Esophagus muscularis mucosa (tissue), 4 donors: ENCODE measurements around the gene KCNJ13. TPM values are rescaled to one million over a fixed set of nuclear protein-coding genes. Genes with fewer than 3 reads are reported as not detected.

Experiments used
- DNase-seq: peaks from one replicate; pipeline ENCODE4 v3.0.0-alpha.2; 2017; ENCODE audit errors: extremely low spot score
- H3K27ac ChIP-seq, 4 donors: fragments of 200-600 bp; sonication (generic); replicated peaks in 1 of 4; 1 replicate in 3 of 4; 2 replicates in 1 of 4; pipeline ENCODE4 v1.5.1; 2016 to 2019; ENCODE audit warnings: mild to moderate bottlenecking in 1 of 4
- H3K27me3 ChIP-seq, 4 donors: fragments of 200-600 bp; sonication (generic); one replicate each; pipeline versions ENCODE4 v1.5.1 to v1.6.0; 2016 to 2019
- H3K36me3 ChIP-seq, 4 donors: fragments of 200-600 bp; sonication (generic); one replicate each; pipeline ENCODE4 v1.5.1; 2016 to 2019
- H3K4me1 ChIP-seq, 4 donors: fragments of 200-600 bp; sonication (generic); one replicate each; pipeline ENCODE4 v1.5.1; 2016 to 2019
- H3K4me3 ChIP-seq, 4 donors: fragments of 200-600 bp; sonication (generic); 1 replicate in 2 of 4; 2 replicates in 2 of 4; pipeline ENCODE4 v1.5.1; 2016 to 2019; ENCODE audit warnings: mild to moderate bottlenecking in 4 of 4, moderate library complexity in 1 of 4
- H3K9me3 ChIP-seq, 4 donors: fragments of 200-600 bp; sonication (generic); 1 replicate in 3 of 4; 2 replicates in 1 of 4; pipeline ENCODE4 v1.5.1; 2016 to 2019
- EP300 ChIP-seq: sonication (generic); formaldehyde crosslinking; IDR thresholded peaks from one replicate; pipeline ENCODE4 v1.6.1; 2017; ENCODE audit warnings: antibody characterized with exemption
- POLR2A ChIP-seq: fragments of 450-650 bp; IDR thresholded peaks from one replicate; pipeline ENCODE4 v1.6.1; 2017; ENCODE audit warnings: antibody characterized with exemption, moderate library complexity, mild to moderate bottlenecking, low read depth
- POLR2AphosphoS5 ChIP-seq, 2 donors: sonication (generic); formaldehyde crosslinking; IDR thresholded peaks; one replicate each; pipeline ENCODE4 v1.6.1; 2017; ENCODE audit warnings: antibody characterized with exemption in 2 of 2
- WGBS: methylation state at CpG from one replicate; pipeline ENCODE4 v1.1.5; 2018; 5-methylcytosine and 5-hydroxymethylcytosine counted together
- intact Hi-C: fragments of 100-400 bp; cut with DNase I; formaldehyde crosslinking; loops from one replicate; pipeline ENCODE4 v1.15.1; 2023
- total RNA-seq, 4 donors: library from RNA; depleted of rRNA; stranded (reverse); fragments of >200 nt; gene quantifications; one replicate each; pipeline versions ENCODE4 v1.1.0 to v1.2.1, GENCODE V29; 2016
- TF ChIP-seq, protein P1 (sequence below), 3 experiments: fragments of 200-600 bp in 2 of 3; fragments of 450-650 bp in 1 of 3; sonication (generic) in 2 of 3; IDR thresholded peaks; one replicate each; pipeline ENCODE4 v1.5.1; 2017 to 2019; ENCODE audit warnings: antibody characterized with exemption in 3 of 3, mild to moderate bottlenecking in 2 of 3, moderate library complexity in 1 of 3

Gene KCNJ13
- total RNA-seq, 4 donors from 2014 or later, result not detected

DNA sequence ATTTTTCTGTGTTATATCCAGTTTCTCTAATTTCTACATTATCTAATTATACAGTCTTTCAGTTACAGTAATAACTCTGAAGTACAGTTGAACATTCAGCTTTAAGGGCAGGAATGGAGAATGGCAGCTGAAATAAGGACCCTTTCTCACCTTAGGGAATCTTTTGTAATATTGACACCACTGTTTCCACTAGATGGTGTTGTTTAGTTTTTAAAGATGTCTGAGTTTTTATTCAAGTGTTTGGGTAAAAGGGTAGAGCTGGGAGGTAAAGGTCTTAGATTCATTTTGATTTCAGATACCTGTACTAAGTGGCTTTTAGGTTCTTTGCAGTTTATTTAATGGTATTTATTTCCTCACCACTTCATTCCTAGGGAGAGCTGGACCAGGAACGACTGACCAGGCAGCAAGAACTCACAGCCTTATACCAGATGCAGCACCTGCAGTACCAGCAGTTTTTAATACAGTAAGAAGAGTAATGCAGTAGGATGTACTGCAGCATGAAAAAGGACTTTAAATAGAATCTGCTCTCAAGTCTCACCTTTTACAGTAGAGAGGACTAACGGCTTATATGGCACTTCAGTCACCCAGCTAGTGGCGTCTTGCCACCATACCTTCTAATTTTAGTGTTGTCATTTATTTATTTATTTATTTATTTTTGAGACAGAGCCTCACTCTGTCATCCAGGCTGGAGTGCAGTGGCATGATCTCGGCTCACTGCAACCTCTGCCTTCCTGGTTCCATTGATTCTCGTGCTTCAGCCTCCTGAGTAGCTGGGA is 33.2 kb upstream of the KCNJ13 start:
- H3K4me3 ChIP-seq, result no peak overlapping the region
- H3K9me3 ChIP-seq, result no peaks in the 10 kb centered on the region
- peaks cover 66 to 86% (median 77%) of the 10 kb centered on the region in 4 donors for H3K36me3 ChIP-seq
- DNase-seq, result no peak
- peaks cover 0 to under 1% (median 0%) of the 10 kb centered on the region in 4 donors for H3K4me1 ChIP-seq
- H3K27ac ChIP-seq, result no peak overlapping the region
- WGBS, result 89% methylated on average over 5 of the region's 5 CpGs
- TF ChIP-seq EP300 (no peak), POLR2A (no peak), POLR2AphosphoS5 (IDR thresholded peaks at IDR 0.05) (no peak)
- TF ChIP-seq, protein P1, sequence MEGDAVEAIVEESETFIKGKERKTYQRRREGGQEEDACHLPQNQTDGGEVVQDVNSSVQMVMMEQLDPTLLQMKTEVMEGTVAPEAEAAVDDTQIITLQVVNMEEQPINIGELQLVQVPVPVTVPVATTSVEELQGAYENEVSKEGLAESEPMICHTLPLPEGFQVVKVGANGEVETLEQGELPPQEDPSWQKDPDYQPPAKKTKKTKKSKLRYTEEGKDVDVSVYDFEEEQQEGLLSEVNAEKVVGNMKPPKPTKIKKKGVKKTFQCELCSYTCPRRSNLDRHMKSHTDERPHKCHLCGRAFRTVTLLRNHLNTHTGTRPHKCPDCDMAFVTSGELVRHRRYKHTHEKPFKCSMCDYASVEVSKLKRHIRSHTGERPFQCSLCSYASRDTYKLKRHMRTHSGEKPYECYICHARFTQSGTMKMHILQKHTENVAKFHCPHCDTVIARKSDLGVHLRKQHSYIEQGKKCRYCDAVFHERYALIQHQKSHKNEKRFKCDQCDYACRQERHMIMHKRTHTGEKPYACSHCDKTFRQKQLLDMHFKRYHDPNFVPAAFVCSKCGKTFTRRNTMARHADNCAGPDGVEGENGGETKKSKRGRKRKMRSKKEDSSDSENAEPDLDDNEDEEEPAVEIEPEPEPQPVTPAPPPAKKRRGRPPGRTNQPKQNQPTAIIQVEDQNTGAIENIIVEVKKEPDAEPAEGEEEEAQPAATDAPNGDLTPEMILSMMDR (IDR thresholded peaks at IDR 0.05), result no peak
- intact Hi-C loops, result no loop called here
- no peaks in the 10 kb centered on the region for H3K27me3 ChIP-seq

DNA sequence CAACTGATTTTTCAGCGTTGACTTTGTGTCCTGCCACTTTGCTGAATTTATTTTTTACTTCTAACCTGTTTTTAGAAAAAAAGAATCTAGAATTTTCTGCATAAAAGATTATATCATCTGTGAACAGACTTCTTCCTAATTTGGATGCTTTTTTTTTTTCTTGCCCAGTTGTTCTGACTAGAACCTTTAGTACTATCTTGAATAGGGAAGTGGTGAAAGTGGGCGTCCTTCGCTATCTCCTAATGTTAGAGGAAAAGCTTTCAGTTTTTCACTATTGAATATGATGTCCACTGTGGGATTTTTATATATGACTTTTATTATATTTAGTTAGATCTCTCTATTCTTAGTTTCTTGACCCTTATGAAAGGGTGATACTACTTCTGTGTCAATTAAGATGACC is 25.7 kb upstream of the KCNJ13 start:
- 94% methylated on average over 3 of the region's 3 CpGs for WGBS
- Histone ChIP-seq H3K9me3 (peaks cover 0 to 17% (median 11%) of the 10 kb centered on the region in 4 donors), H3K27me3 (no peaks in the 10 kb centered on the region), H3K27ac (no peak overlapping the region), H3K4me3 (no peak overlapping the region), H3K4me1 (no peaks in the 10 kb centered on the region), H3K36me3 (peaks cover 18 to 55% (median 40%) of the 10 kb centered on the region in 4 donors)
- TF ChIP-seq POLR2A, result no peak
- DNase-seq, result no peak
- intact Hi-C loops, result no loop called here

DNA sequence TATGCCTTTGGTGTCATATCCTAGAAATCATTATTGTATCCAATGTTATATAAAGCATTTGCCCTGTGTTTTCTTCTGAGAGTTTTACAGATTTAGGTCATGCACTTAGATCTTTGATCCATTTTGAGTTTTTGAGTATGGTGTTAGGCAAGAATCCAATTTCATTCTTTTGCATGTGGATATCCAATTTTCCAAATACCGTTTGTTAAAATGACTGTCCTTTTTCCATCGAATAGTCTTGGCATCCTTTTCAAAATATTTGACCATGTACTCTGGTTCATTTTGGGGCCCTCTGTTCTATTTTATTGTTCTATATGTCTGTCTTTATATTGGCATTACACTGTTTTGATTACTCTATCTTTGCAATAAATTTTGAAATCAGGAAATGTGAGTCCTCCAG is 23.8 kb upstream of the KCNJ13 start:
- 50% methylated on average over 2 of the region's 2 CpGs for WGBS
- no peak overlapping the region for H3K27ac ChIP-seq
- intact Hi-C loops, result no loop called here
- no peak overlapping the region for H3K4me3 ChIP-seq
- peaks cover 0 to 17% (median 11%) of the 10 kb centered on the region in 4 donors for H3K9me3 ChIP-seq
- no peaks in the 10 kb centered on the region for H3K27me3 ChIP-seq
- TF ChIP-seq, protein P1 (IDR thresholded peaks at IDR 0.05), result no peak
- TF ChIP-seq EP300, result no peak
- no peak for TF ChIP-seq POLR2A
- no peak for TF ChIP-seq POLR2AphosphoS5 (IDR thresholded peaks at IDR 0.05)
- H3K4me1 ChIP-seq, result no peaks in the 10 kb centered on the region
- DNase-seq, result no peak
- H3K36me3 ChIP-seq, result peaks cover 20 to 65% (median 46%) of the 10 kb centered on the region in 4 donors

DNA sequence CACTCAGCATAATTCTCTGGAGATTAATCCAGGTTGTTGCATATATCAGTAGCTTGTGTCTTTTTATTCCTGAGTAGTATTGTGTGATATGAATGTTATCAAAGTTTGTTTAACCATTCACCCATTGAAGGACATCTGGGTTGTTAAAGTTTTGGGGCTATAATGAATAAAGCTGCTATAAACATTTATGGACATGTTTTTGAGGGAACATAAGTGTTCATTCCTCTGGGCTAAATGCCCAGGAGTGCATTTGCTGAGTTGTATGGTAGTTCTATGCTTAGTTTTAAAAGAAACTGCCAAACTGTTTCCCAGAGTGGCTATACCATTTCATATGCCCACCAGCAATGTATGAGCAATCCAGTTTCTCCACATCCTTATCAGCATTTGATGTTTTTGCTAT is 21.8 kb upstream of the KCNJ13 start:
- peaks cover 28 to 79% (median 64%) of the 10 kb centered on the region in 4 donors for H3K36me3 ChIP-seq
- peaks cover 0 to 17% (median 11%) of the 10 kb centered on the region in 4 donors for H3K9me3 ChIP-seq
- no peak overlapping the region for H3K4me3 ChIP-seq
- intact Hi-C loops, result no loop called here
- TF ChIP-seq, protein P1 (IDR thresholded peaks at IDR 0.05), result no peak
- no peak for TF ChIP-seq POLR2A
- no peaks in the 10 kb centered on the region for H3K4me1 ChIP-seq
- no peaks in the 10 kb centered on the region for H3K27me3 ChIP-seq
- no peak overlapping the region for H3K27ac ChIP-seq
- no peak for DNase-seq

DNA sequence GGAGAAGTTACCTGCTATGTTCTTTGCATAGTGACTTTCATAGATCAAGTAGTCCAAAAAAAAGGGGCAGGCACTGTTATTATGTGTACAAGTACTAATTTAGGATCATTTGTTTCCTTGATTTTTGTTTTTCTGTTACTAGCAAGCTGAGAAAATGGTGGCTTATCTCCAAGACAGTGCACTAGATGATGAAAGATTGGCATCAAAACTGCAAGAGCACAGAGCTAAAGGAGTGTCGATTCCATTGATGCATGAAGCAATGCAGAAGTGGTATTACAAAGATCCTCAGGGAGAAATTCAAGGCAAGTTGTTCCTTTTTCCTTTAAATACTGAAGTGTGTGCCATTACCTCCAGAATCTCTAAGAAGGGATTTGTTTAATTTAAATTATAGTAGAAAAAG is 19.6 kb upstream of the KCNJ13 start:
- H3K4me1 ChIP-seq, result no peaks in the 10 kb centered on the region
- H3K27ac ChIP-seq, result no peak overlapping the region
- no peaks in the 10 kb centered on the region for H3K9me3 ChIP-seq
- no peaks in the 10 kb centered on the region for H3K27me3 ChIP-seq
- no peak for TF ChIP-seq POLR2A
- TF ChIP-seq POLR2AphosphoS5 (IDR thresholded peaks at IDR 0.05), result no peak
- TF ChIP-seq, protein P1 (IDR thresholded peaks at IDR 0.05), result no peak
- TF ChIP-seq EP300, result no peak
- no peak overlapping the region for H3K4me3 ChIP-seq
- WGBS, result 93% methylated on average over 1 of the region's 1 CpG
- intact Hi-C loops, result no loop called here
- DNase-seq, result no peak
- H3K36me3 ChIP-seq, result peaks cover 44 to 84% (median 78%) of the 10 kb centered on the region in 4 donors
